NOMO-1 (cell line): Measurements from ENCODE around the gene ZNF275.
"Not testable (repeated sequence)": the region's sequence is repeated elsewhere in the genome, so short reads cannot be mapped to it uniquely, and the experiment has no call there.

ENCODE experiments used
- DNase-seq, 2 experiments: peaks; one replicate each; lab custom pipeline; 2025; ENCODE audit not compliant: unreplicated experiment in 2 of 2; lab: John Stamatoyannopoulos, UW

The ZNF275 gene

GRCh38 chrX:153333821-153334653, at the start of gene ZNF275:
TSS of gene ZNF275 (plus strand) at chrX:153334153. CDS start at chrX:153336680, 2,527 bp downstream.
- peak; percentile 40 to 74 for DNase-seq

GRCh38 chrX:153285678-153286077, 48.3 kb upstream of the ZNF275 start:
- not testable (repeated sequence) for DNase-seq

- DNase-seq = not testable (repeated sequence)
Observed at GRCh38 chrX:153288807-153289206, 45.1 kb upstream of the ZNF275 start.

GRCh38 chrX:153293485-153294071, 40.4 kb upstream of the ZNF275 start:
- DNase-seq = not testable (repeated sequence)

- DNase-seq = no peak
Observed at GRCh38 chrX:153297376-153297775, 36.6 kb upstream of the ZNF275 start.

- no peak for DNase-seq
Observed at GRCh38 chrX:153299855-153300254, 34.1 kb upstream of the ZNF275 start.

- DNase-seq = no peak
Observed at GRCh38 chrX:153301746-153302145, 32.2 kb upstream of the ZNF275 start.

GRCh38 chrX:153302796-153303195, 31.2 kb upstream of the ZNF275 start:
- DNase-seq = no peak

GRCh38 chrX:153303276-153304262, 30.4 kb upstream of the ZNF275 start:
- DNase-seq = no peak

GRCh38 chrX:153304988-153305736, 28.8 kb upstream of the ZNF275 start:
- DNase-seq = no peak

GRCh38 chrX:153305972-153306371, 28.0 kb upstream of the ZNF275 start:
- DNase-seq = no peak

- DNase-seq = no peak
Observed at GRCh38 chrX:153306527-153307115, 27.3 kb upstream of the ZNF275 start.

GRCh38 chrX:153307276-153308178, 26.4 kb upstream of the ZNF275 start:
- no peak for DNase-seq

GRCh38 chrX:153310901-153311300, 23.1 kb upstream of the ZNF275 start:
- no peak for DNase-seq

- no peak for DNase-seq
Observed at GRCh38 chrX:153312041-153312440, 21.9 kb upstream of the ZNF275 start.

GRCh38 chrX:153312842-153313241, 21.1 kb upstream of the ZNF275 start:
- no peak for DNase-seq

- DNase-seq = no peak
Observed at GRCh38 chrX:153317306-153317705, 16.6 kb upstream of the ZNF275 start.

- no peak for DNase-seq
Observed at GRCh38 chrX:153317996-153318722, 15.8 kb upstream of the ZNF275 start.
